HG02840 (cell line): ENCODE measurements around the gene SORBS2.
"Not testable (repeated sequence)": the region's sequence is repeated elsewhere in the genome, so short reads cannot be mapped to it uniquely, and the experiment has no call there.

Experiments used
- ATAC-seq: cut with Tn5 transposase; IDR thresholded peaks from one replicate; pipeline ENCODE4 v1.9.1; 2021; ENCODE audit warnings: mild to moderate bottlenecking, moderate library complexity, moderate number of reproducible peaks; ENCODE audit not compliant: unreplicated experiment, low FRiP score

SORBS2 gene

GRCh38 chr4:185811509-185812364 is at the start of gene SORBS2:
SORBS2 (minus strand) TSS chr4:185812194; CDS start chr4:185690571, 121,623 bp downstream.
- ATAC-seq = peak; percentile 87

GRCh38 chr4:185859111-185859510 is 47.1 kb upstream of the SORBS2 start:
- ATAC-seq = no peak

GRCh38 chr4:185857561-185857960 is 45.6 kb upstream of the SORBS2 start:
- not testable (repeated sequence) for ATAC-seq

GRCh38 chr4:185853841-185854240 is 41.8 kb upstream of the SORBS2 start:
- no peak for ATAC-seq

- no peak for ATAC-seq
Measured at GRCh38 chr4:185852961-185853360, 41.0 kb upstream of the SORBS2 start.

GRCh38 chr4:185849664-185850550 is 37.9 kb upstream of the SORBS2 start:
- no peak for ATAC-seq

GRCh38 chr4:185847352-185848097 is 35.5 kb upstream of the SORBS2 start:
- ATAC-seq = no peak

GRCh38 chr4:185846505-185847150 is 34.6 kb upstream of the SORBS2 start:
- ATAC-seq = no peak

- ATAC-seq = no peak
Measured at GRCh38 chr4:185845966-185846365, 34.0 kb upstream of the SORBS2 start.

GRCh38 chr4:185841451-185841850 is 29.5 kb upstream of the SORBS2 start:
- ATAC-seq = no peak

GRCh38 chr4:185840953-185841352 is 29.0 kb upstream of the SORBS2 start:
- no peak for ATAC-seq

GRCh38 chr4:185840201-185840600 is 28.2 kb upstream of the SORBS2 start:
- no peak for ATAC-seq

- no peak for ATAC-seq
Measured at GRCh38 chr4:185839770-185840169, 27.8 kb upstream of the SORBS2 start.

GRCh38 chr4:185839194-185839712 is 27.3 kb upstream of the SORBS2 start:
- ATAC-seq = no peak

- no peak for ATAC-seq
Measured at GRCh38 chr4:185838514-185839193, 26.7 kb upstream of the SORBS2 start.

GRCh38 chr4:185838104-185838452 is 26.1 kb upstream of the SORBS2 start:
- no peak for ATAC-seq

- no peak for ATAC-seq
Measured at GRCh38 chr4:185837415-185838103, 25.6 kb upstream of the SORBS2 start.

- ATAC-seq = no peak
Measured at GRCh38 chr4:185836241-185837084, 24.5 kb upstream of the SORBS2 start.
